DMS53 treated with DMSO at 0.1 percent for 48 hours (cell line): ENCODE measurements around the gene SYTL3.

Source experiments
- DNase-seq: peaks from one replicate; lab custom pipeline; 2025; ENCODE audit not compliant: unreplicated experiment; lab: John Stamatoyannopoulos, UW

The SYTL3 gene

DNA sequence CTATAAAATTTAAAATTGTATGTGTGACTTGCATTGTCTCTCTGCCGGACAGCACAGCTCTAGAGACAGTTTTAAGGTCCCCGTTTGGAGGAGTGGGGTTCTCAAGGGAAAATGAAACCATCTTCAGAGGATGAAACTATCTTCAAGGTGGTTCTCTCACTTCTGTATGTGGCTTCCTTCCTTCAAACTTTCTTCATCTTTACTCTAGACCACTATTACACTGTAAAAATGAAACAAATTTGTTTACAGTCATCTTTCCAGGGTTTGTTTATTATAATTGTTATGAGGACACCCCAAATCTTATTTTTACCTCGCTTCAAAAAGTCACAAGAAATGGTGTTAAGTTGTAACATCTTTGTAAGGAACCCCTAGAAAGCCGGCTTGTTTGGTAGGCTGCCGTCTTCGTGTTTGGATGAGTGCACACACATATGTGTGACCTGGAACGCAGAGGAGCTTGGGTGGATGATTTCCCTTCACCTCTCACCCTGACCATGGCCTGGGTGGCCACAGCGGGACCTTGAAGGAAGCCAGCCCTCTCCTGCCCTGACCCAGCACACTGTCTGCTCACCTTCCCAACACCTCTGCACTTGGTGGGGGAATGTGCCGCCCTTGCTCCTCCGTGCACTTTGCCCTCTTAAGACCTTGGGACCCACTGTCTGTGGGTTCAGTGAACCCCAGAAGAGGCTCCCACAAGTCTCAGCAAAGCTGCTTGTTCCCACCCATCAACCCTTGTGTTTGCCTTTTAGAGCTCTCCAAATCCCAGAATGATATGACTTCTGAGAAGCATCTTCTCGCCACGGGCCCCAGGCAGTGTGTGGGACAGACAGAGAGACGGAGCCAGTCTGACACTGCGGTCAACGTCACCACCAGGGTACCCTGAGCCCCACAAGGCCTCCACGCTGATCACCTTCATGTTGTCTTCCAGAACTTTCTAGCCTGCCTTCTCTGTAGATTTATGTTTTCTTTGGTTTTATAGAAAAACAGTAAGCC lies 67.8 kb downstream of the SYTL3 start:
- no peak for DNase-seq

DNA sequence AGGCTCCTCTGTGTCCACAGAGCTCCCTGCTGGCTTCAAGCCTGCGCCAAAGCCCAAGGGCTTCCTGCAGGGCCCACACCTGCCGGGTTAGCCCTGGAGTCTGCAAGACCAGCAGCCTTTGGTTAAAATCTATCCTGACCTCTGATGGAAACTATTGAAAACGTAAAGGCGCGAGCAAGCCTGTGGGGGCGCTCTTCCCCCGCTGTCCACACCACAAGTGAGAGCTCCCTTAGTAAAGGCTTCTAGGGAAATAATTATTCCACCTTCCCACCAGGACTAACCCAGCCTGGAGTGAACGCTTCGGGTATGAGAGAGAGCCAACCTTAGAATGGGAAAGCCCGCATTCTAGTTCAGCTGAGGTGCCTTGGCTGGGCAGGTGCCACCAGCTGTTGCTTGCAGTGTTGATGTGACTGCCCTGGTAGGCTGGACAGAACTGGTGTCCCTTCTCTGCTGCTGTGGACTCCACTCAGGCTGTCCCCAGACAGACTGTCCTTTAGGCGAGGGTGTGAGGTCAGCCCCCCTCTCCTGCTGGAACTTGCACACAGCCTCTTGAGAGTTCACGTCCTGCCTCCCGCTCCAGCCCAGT lies 68.7 kb downstream of the SYTL3 start:
- no peak for DNase-seq

DNA sequence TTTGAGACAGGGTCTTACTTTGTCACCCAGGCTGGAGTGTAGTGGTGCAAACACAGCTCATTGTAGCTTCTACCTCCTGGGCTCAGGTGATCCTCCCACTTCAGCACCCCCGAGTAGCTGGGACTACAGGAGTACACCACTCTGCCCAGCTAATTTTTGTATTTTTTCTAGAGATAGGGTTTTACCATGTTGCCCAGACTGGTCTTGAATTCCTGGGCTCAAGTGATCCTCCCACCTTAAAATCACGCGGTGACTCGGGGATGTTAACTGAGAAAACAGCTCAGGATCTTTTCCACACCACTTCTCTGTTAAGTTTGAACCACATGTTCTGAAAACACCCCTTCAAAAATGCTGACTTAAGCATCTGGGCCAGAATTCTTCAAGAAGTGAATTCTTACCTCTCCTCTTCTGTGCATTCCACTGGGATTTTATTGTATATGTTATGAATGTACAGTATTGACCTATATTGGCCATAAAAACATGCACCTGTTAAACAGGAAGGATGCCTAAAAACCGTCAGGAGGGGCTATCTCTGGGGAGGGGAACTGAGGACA lies 72.4 kb downstream of the SYTL3 start:
- DNase-seq: no peak

DNA sequence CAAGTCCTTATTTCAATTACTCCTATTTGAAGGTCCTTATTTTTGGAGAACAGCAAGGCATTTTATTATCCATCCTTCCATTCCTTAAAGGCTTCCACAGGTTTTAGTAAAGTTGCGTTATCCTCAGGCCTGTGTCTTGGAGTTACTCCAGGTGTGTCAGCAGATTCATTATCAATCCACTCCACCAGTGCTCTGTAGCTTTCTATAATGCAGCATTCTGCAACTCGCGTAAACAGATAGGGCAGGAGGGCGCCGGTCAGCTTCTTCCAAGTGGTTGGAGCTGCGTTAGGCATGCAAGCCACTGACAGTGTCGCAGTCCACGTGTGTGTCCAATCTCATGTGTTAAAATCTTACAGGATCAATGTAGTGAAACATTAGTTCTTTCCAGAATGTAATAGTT lies 75.8 kb downstream of the SYTL3 start:
- no peak for DNase-seq

DNA sequence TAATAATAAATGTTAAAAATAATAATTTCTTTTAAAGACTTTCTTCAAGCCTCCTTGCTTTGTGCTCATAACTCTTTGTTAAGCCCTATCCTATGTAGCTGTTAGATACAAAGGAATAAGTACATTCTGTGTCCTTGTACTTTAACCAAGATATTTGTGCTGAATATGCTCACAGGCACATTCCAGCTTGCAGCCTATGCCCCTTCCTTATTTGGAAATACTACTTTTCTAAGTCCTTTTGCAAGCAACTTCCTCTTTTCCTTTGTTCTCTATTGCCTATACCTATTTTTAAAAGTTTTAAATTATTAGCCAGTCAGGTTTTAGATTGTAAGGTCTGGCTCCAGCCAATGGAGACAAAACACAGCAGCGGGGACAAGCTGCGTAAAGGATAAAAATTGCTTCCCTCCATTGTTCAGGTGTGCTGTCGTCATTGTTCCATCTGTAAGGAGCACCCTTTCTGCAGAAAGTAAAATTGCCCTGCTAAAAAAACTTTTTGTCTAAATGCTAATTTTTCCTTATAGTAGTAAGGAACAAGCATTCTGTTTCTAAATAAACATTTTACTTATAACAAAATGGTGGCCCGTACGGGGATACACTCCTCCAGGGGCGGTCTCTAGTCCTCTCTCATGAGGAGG lies 80.2 kb downstream of the SYTL3 start:
- no peak for DNase-seq

DNA sequence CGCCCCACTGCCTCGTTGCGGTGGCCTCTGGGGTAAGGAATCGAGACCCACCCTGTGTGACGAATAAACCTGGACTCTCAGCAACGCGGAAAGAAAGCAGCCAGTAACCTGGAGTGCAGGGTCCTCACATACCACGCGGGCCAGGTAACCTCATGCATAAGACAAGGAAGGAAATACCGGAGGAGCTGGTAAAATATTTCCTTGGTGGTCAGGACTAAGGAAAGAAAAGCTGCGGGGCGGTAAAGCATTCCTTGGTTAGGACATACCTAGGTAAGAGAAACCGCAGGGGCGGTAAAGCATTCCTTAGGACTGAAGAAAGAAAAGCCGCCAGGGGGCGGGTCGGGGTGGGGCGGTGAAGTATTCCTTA lies 80.7 kb downstream of the SYTL3 start:
- no peak for DNase-seq

DNA sequence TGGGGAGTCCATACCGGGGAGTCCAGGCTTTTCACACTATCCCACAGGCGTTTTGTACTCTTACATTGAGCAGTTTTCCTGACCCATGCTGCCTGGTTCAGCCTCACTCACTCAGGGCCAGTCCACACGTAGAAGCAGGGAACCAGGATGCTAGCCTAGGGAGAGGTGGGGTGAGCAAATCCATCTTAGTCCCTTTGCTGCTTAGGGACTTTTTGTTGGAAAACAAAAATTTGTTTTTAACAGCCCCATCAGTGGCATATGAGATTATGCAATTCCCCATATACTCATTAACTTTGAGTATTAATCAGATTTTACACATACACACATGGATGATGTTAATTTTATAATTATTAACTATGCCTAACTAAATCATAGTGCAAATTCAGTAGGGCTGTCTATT lies 85.2 kb downstream of the SYTL3 start:
- DNase-seq: no peak

DNA sequence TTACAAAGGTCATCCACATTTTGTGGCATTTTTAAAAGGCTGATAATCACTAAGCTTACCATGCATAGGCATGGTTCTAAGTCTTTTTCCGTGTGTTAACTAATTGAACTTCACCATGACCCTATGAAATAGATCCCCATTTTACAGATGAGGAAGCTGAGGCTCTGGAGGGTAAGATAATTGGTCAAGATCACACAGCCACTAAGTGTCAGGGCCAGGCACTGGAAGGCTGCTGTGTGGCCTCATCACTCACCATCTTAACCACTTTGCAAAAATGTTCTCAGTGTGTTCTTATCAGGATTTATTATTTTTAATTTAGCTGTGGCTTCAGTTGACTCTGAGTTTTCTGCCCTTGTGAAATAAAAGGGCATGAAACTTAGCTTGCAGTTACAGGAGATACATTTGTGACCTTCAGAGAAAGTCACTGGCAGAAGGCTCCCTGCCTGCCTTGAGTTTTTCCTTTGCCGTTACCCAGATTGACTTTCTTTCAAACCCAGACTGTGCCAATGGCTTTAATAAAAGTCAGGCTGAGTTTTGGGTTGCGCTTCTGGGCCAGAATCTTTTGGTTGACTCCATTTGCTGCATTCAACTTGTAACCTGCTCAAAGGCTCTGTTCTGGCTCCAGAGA lies 87.3 kb downstream of the SYTL3 start:
- no peak for DNase-seq

DNA sequence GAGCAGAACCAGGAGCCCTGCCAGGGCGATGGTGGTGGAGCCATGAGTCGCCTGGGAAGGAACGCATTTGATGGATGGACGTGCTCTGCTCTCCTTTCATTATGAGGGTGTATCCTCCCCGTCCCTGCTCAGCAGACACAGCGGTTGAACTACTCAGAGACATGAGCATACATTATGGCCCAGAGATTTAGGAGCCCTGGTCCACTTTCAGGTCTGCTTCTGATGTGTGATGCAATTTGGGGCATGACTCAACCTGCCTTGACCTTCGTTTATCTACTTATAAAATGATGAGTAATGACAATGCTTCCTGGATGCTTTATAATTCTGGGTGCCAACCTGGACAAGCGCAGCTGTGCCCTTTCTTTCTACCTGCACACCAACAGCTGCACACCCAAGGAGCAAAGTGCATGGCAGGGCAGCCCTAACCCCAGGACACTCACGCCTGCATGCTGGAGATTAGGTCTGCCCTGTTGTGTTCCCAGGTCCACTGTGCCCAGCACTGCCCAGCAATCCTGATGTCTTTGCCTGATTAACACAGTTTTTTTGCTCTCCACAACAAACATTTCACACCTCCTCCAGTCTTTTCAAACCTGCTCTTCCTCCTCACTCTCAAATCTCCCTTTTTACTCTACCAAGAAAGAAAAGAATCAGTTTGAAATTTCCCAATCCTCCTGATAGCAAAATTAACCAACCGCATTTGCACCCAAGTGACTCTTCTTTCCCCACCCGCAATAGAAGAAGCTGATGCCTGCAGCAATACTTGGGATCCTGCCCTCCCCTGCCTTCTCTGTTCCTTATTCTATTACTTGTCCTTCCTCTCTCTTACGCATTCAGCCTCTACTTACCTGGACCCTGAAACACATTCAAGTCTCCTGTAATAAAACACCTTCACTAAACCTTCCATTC lies 88.1 kb downstream of the SYTL3 start:
- no peak for DNase-seq

DNA sequence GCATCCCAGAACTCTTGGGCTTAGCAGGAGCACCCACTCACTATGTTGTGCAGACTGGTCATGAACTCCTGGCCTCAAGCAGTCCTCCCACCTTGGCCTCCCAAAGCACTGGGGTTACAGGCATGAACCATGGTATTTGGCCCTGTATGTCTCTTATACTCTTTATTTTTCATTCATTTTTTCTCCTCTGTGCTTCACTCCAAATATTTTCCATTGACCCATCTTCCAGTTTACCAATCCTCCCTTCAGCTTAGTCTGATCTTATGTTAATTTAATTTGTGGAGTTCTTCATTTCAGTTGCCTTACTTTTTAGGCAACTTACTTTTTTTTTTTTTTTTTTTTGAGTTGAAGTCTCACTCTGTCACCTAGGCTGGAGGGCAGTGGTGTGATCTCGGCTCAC lies 89.8 kb downstream of the SYTL3 start:
- DNase-seq: no peak

DNA sequence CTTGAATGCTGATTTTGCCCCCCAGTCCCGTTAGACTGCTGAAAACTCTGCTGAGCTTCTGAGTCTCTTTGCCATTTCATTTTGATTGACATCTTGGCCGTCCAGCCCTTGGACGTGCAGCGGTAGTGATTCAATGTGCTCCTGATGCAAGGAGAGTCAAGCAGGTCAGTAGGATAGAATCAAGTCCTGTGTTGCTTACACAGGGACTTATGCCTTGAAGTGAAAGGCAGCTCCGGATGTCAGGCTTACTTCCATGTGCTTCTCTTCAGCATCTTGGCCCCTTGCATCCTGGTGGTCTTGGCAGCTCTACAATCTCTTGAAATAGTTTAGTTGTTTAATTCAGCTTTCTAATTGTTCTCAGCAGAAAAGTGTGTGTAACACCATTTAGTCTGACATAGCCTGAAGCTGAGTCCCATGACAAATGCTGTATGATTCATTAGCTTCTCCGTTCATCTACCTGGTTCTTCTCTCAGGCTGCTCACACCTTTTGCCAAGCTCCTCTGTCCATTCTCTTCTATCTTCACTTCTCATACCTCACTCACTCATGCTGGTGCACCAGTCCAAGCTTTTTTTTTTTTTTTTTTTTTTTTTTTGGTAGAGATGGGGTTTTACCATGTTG lies 93.3 kb downstream of the SYTL3 start:
- DNase-seq: no peak

DNA sequence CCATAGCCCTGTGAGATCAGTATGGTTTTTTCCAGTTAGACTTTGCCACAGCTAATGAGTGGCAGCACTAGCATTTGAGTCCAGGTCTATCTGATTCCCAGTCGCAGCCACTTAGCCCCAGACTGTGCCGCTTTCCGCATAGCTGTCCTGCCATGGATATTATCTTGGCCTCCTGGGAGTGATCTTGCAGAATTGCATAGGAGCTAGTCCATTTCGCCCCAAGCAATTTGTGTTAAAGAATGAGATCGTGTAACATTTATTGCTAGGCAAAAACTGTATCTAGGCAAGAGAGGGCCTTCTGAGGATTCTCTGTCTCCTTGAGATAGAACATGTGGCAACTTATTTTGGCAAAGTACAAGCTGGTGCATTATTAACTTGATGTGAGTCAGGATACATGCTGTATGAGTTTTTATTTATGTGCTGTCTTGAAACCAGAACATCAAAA lies 95.2 kb downstream of the SYTL3 start:
- no peak for DNase-seq

DNA sequence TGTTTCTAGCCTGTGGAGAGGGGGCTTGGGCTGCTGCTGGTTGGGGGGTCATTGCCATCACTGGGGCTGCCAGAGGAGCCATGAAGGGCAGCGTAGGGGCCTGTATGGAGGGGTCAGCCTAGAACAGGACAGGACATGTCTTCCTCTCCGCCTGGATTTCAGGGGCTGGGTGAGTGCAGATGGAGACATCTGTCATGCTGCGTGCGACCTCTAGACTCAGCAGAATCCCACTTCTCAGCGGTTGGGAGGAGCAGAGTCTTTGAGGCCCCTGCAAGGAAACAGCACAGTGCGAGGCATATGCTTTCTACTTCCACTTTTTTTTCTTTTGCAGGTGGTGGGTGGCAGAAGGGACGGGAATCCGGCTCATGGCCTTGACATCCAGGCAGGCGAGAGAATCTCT lies 101.4 kb downstream of the SYTL3 start:
- no peak for DNase-seq

DNA sequence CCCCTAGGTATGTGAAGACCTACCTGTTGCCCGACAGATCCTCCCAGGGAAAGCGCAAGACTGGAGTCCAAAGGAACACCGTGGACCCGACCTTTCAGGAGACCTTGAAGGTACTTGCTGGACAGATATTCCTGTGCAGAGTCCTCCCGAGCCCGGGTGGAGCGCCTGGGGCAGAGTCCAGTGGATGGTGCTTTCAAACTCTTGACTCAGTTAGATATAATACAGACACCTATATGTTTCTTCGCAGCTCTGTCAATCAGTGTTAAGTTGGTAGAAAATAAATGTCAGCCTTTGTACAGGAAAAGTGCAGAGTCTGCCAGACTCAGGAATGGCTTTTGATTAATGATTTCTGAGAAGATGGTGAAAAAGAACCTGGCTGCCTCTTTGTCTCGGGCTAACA lies 102.1 kb downstream of the SYTL3 start:
- no peak for DNase-seq

DNA sequence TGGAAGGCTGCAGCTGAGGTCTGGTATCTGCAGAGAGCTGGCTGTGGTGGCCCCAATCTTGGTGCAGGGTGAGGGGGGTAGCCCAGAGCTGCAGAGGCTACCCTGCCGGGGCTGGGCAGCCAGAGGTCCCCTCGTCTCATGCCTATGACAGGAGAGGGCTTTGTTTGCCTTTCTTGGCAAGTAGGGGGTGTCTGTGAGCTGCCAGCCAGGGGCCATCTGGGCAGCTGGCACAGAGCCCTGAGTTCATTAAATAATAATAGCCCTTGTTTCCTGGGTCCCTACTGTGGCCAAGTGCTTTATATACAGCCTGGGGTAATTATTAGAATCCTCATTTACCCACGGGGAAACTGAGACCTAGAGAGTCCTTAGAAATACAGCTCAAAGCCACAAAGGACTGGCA lies 102.8 kb downstream of the SYTL3 start:
- no peak for DNase-seq

DNA sequence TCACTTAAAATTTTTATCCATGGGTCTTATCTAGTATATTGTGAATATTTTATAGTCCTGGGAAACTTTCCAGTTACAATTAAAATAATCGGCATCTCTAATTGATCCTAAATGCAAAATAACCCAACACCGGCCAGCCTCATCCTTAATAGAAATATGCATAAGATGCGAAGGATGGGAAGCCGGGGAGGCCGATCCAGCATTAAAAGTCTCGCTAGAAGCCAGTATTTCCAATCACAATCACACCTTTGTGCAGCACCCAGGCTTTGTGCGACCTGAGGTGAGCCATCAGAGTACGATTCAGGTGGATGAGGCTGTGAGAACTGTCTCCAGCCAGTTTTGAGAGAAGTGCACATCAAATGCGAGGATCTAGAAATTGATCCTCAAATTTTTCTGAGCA lies 104.0 kb downstream of the SYTL3 start:
- no peak for DNase-seq

DNA sequence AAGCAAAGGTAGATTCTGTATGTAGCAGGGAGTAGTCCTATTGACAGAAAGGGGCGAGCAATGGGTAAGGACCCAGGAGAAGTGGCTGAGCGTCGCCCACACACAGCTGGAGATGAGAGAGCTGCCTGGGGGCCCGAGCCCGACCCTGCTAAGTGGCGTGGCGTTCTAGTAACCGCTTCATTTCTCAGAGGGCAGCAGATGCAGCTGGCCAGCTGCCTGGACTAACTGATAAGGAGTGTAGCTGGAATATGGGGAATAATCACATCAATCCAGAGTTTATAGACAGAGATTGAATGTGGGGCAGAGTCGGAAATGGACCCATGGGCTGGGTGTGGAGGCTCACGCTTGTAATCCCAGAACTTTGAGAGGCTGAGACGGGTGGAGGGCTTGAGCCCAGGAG lies 104.9 kb downstream of the SYTL3 start:
- DNase-seq: no peak

DNA sequence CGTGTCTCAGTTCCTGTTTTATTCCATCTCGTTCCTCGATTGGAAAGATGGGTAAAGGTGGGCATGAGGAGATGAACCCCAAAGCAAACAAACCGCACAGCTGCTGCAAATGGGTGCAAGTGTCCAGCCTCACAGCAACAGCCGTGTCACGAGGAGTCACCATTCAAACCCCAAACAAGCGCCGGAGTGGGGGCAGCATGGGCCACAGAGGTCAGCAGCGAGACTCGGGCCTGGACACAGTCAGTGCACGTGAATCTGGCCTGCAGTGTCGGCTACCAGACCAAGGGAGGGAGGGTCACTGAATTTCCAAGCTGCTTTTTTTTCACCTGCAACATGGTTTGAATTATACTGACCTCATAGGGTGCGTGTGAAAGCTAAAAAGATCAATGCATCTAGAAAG lies 105.8 kb downstream of the SYTL3 start:
- DNase-seq: no peak

DNA sequence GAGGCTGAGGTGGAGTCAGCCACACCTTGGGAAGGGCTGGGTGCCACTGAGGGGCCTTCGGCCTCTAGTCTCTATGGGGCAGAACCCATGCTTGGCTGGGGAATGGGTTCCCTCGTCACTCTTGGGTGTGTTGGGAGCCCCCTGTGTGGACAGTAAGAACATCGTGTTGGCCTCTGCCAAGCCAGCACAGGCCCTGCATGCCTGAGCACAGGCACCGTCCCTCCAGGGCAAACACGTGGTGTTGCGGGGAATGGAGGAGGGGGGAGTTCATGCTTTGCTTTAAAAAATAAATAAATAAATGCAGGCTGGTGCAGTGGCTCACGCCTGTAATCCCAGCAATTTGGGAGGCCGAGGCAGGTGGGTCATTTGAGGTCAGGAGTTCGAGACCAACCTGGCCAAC lies 106.3 kb downstream of the SYTL3 start:
- no peak for DNase-seq
